ENCODE results near the gene PARP11.

PARP11 gene

GRCh38 chr12:3771853-3772252 lies 101.3 kb downstream of the PARP11 start:
- no peak for DNase-seq

- no peak for DNase-seq
These were observed 102.3 kb downstream of the PARP11 start for GRCh38 chr12:3770891-3771290.

GRCh38 chr12:3768911-3769447 lies 104.2 kb downstream of the PARP11 start:
- no peak for DNase-seq

GRCh38 chr12:3761116-3761735 lies 112.0 kb downstream of the PARP11 start:
- DNase-seq, result no peak

- no peak for DNase-seq
These were observed 113.3 kb downstream of the PARP11 start for GRCh38 chr12:3759878-3760277.

Data from right kidney (tissue), 1 donor.